ENCODE measurements around the gene C15orf39. TPM values are rescaled to one million over a fixed set of nuclear protein-coding genes. Genes with fewer than 3 reads are reported as not detected.

Gene C15orf39
- total RNA-seq, 2 experiments from 2014 or later = 47.0 to 48.6 TPM

DNA sequence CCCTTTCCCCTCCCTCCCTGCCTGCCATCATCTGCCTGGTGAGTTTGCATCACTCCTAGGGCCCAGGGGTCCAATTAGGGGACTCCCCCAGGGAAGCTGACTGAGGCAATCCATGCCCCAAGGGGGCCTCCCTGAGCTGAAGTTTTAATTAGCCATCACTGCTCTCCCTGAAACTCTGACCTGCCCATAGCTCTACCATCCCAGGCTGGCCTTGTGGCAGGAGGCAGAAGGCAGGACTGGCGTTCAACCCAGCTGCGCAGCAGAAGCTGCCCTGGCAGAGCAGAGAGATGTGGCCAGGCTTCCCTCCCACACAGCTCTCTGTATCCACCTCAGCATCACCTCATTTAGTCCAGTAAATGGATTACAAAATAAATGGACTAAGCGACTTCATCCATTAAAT, 7.7 kb upstream of the C15orf39 start:
- no peaks in the 10 kb centered on the region for H3K36me3 Mint-ChIP-seq (ENCODE audit: low read depth)
- H3K9me3 Mint-ChIP-seq = no peaks in the 10 kb centered on the region
- ChIA-PET POLR2A (no interaction called here), CTCF (interaction anchor here (0.6 to 3.3 kb wide), 5 partner anchors 8 to 164 kb away, joined by 3 to 12 read pairs (median 3); partner anchors contain the start of gene C15orf39)
- H3K4me3 Mint-ChIP-seq = no peak overlapping the region
- DNase-seq = no peak
- H3K27ac Mint-ChIP-seq = no peak overlapping the region
- H3K27me3 Mint-ChIP-seq = peaks cover 10% of the 10 kb centered on the region
- H3K4me1 Mint-ChIP-seq = peaks cover 17% of the 10 kb centered on the region

DNA sequence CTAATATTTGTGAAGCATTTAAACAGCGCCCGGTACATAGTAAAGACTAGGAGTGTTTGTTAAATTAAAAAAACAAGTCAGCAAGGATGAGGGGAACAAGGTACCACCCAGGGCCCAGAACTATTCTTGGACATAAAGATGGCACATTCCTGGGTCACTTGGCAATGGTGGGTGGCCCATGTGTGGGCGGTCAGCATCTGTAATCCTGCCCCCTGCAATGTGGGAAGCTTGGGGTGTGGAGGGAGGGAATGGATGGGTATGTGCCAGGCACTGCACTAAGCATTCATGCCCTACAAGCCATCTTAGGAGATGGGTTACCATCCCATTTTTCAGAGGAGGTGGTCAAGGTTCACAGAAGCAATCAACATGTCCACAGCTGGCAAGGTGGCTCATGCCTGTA, 7.3 kb upstream of the C15orf39 start:
- no peaks in the 10 kb centered on the region for H3K9me3 Mint-ChIP-seq
- H3K4me3 Mint-ChIP-seq = no peak overlapping the region
- H3K27ac Mint-ChIP-seq = no peak overlapping the region
- H3K27me3 Mint-ChIP-seq = peaks cover 8% of the 10 kb centered on the region
- DNase-seq = no peak
- no peaks in the 10 kb centered on the region for H3K36me3 Mint-ChIP-seq (ENCODE audit: low read depth)
- ChIA-PET CTCF (interaction anchor here (0.6 to 1.6 kb wide), 5 partner anchors 9 to 165 kb away, joined by 3 to 5 read pairs (median 3); no protein-coding TSS in a partner anchor), POLR2A (no interaction called here)
- peaks cover 21% of the 10 kb centered on the region for H3K4me1 Mint-ChIP-seq

DNA sequence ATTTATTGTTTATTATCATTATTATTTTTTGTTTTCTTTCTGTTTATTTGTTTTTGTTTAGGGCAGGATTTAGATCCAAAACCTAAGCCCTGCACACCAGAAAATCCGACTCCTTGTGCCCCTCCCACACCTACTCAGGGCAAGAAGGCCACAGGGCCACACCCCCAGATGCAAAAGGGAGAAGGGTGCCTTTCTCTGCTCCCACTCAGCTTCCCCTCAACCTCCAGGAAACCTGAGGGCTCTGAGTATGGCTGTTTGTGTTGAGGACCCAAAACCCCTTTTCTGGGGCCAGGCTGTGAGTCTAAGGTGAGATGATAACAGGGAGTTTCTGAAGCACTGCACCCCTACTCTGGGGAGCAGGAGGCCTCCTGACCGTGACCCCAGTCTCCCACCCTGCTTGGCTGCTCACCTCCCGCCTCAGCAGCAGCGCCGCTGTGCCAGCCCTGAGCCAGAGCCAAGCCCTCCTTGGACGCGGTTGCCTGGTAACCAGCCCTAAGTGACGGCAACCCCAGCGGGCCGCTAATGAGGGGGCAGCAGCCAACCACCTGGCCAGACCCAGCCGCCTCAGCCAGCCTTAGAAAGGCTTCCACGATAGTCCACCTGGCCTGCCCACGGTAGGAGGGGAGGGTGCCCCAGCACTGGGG, 6.4 kb upstream of the C15orf39 start:
- peaks cover 29% of the 10 kb centered on the region for H3K4me1 Mint-ChIP-seq
- CTCF ChIA-PET = interaction anchor here (0.6 to 1.6 kb wide), 6 partner anchors 9 to 172 kb away, joined by 3 to 5 read pairs (median 4); partner anchors contain the start of gene PPCDC

DNA sequence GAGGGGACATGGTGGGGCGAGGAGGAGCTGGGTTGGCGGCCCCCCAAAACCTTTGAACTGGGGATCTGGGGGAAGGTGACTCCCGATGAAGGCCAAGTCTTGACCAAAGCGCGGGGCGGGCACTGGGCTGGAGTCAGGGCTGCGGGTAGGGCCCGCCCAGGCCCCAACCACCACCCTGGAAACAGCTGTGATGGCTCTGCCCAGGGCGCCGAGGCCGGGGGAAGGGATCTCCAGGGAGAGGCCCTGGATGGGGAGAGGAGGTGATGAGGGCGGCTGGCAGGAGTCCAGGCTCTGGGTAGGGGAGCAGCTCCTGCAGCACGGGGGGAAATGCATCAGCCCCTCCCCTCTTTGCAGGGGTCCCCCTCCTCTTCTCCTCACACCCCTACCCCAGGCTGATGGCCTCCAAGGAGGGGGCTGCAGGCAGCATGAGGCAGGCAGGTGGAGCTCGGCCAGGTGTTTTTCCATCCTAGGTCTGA, 5.9 kb upstream of the C15orf39 start:
- no peak overlapping the region for H3K27ac Mint-ChIP-seq
- H3K27me3 Mint-ChIP-seq = peaks cover 6% of the 10 kb centered on the region
- POLR2A ChIA-PET = no interaction called here
- H3K36me3 Mint-ChIP-seq (ENCODE audit: low read depth) = no peaks in the 10 kb centered on the region
- no peak for DNase-seq
- CTCF ChIA-PET = interaction anchor here (0.6 to 1.0 kb wide), 5 partner anchors 9 to 275 kb away, joined by 3 to 6 read pairs (median 4); no protein-coding TSS in a partner anchor
- no peaks in the 10 kb centered on the region for H3K9me3 Mint-ChIP-seq
- no peak overlapping the region for H3K4me3 Mint-ChIP-seq
- peaks cover 35% of the 10 kb centered on the region for H3K4me1 Mint-ChIP-seq

More for the DNA sequence above, 6.4 kb upstream of the C15orf39 start:
- no peak overlapping the region for H3K4me3 Mint-ChIP-seq
- POLR2A ChIA-PET = no interaction called here
- H3K27me3 Mint-ChIP-seq = peaks cover 6% of the 10 kb centered on the region
- H3K27ac Mint-ChIP-seq = no peak overlapping the region
- no peak for DNase-seq
- H3K36me3 Mint-ChIP-seq (ENCODE audit: low read depth) = no peaks in the 10 kb centered on the region
- H3K9me3 Mint-ChIP-seq = no peaks in the 10 kb centered on the region

DNA sequence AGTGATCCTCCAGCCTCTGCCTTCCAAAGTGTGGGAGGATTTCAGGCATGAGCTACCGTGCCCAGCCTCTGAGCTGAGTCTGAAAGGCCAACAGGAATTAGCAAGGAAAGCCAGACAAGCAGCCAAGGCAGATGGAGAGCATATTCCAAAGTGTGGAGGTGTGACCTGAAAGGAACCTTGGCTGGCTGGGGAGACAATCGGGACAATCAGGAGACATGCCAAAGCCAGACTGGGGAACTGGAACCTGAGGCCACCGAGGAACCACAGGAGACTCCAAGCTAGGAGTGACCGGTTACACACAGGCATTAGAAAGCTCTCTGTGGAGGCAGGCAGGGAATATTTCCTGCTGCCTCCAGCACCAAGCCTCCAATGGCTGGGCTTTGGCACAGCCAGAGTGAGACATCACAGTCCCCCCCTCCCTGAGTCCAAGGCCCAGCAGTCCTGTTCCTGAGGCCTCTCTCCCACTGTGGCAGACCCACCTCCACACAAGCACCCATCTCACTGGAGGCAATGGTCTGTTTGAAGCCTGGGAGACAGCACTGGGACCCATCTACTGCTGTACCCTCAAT, 4.5 kb upstream of the C15orf39 start:
- POLR2A ChIA-PET = interaction anchor here (0.8 kb wide), 1 partner anchor 163 kb away, joined by 3 read pairs; no protein-coding TSS in a partner anchor
- CTCF ChIA-PET = interaction anchor here (0.7 to 1.0 kb wide), 4 partner anchors 9 to 444 kb away, joined by 3 to 5 read pairs (median 4); no protein-coding TSS in a partner anchor
- H3K9me3 Mint-ChIP-seq = no peaks in the 10 kb centered on the region

DNA sequence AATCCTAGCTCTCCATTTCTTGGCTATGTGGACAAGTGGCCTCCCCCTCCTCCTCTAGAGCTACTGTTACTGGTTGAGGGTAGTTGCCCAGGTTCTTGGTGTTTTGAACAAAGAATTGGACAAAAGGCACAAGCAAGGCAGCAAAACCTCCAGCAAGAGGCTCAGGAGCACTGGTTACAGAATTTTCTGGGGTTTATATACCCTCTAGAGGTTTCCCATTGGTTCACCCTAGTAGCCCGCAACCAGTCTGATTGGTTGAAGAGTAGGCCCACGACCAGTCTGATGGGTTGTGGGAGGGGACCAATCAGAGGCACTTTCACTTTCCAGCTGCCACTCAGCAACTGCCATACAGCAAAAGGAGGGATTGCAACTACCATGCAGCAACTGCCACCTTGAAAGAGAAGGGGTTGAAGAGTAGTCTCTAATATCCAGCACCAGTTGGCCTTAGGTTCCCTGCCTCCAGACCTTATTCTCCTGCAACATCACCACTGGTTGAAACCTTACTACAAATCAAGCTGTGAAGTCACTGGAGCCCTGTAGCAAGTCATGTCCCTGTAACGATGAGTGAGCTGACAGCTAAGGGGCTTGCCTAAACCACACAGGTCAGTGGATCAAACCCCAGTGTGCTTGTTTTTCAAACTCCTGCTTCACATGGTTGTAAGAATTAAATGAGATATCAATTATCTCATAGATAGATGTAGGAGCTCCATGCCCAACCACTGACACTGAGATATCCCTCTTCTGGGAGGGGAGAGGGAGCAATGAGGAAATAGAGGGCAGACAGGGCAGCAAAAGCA, 2.9 kb upstream of the C15orf39 start:
- ChIA-PET POLR2A (no interaction called here), CTCF (interaction anchor here (0.6 to 2.5 kb wide), 10 partner anchors 10 to 204 kb away, joined by 3 to 8 read pairs (median 4); partner anchors contain the start of gene SCAMP5)
- Mint-ChIP-seq H3K9me3 (no peaks in the 10 kb centered on the region), H3K36me3 (ENCODE audit: low read depth) (peaks cover 4% of the 10 kb centered on the region), H3K27me3 (peaks cover 2% of the 10 kb centered on the region), H3K4me1 (peaks cover 48% of the 10 kb centered on the region), H3K27ac (peak overlapping the region; percentile 79), H3K4me3 (peak overlapping the region; percentile 58)
- peak; percentile 80 for DNase-seq

More for the DNA sequence above, 4.5 kb upstream of the C15orf39 start:
- no peak overlapping the region for H3K27ac Mint-ChIP-seq
- H3K4me1 Mint-ChIP-seq = peaks cover 41% of the 10 kb centered on the region
- DNase-seq = no peak
- peaks cover 6% of the 10 kb centered on the region for H3K27me3 Mint-ChIP-seq
- no peaks in the 10 kb centered on the region for H3K36me3 Mint-ChIP-seq (ENCODE audit: low read depth)
- H3K4me3 Mint-ChIP-seq = no peak overlapping the region

DNA sequence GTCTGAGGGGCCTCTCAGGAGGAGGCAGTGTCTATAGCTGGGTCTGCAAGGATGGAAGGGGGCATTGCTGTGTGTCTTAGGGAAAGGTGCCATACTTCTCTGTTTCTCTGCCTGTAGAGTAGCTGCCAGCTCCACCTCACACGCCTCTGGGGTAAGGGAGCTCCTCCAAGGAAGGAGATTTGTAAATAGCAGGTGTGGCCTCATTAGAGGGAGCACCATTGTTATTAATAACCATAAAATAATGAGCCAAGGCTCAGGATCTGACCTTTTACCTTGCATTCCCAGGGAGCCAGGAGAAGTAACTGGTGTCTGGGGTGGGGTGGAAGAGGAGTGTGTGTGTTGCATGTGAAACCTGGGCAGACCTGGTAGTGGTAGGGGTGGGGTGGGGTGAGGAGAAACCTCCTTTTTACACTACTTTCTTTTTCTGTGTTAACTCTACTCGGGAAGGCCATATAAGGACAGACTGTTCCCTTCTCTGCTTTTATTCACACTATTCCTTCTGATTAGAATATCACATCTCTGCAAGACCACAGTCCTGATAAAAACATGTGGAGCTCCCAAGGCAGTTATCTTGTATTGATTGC, 2.2 kb upstream of the C15orf39 start:
- peak; percentile 21 for DNase-seq
- ChIA-PET POLR2A (no interaction called here), CTCF (interaction anchor here (0.6 to 2.5 kb wide), 11 partner anchors 9 to 204 kb away, joined by 3 to 8 read pairs (median 4); partner anchors contain the start of gene SCAMP5)
- H3K27ac Mint-ChIP-seq = peak overlapping the region; percentile 79
- no peaks in the 10 kb centered on the region for H3K9me3 Mint-ChIP-seq
- peak overlapping the region; percentile 58 for H3K4me3 Mint-ChIP-seq
- peaks cover 2% of the 10 kb centered on the region for H3K27me3 Mint-ChIP-seq
- H3K4me1 Mint-ChIP-seq = peaks cover 55% of the 10 kb centered on the region
- H3K36me3 Mint-ChIP-seq (ENCODE audit: low read depth) = peaks cover 6% of the 10 kb centered on the region

DNA sequence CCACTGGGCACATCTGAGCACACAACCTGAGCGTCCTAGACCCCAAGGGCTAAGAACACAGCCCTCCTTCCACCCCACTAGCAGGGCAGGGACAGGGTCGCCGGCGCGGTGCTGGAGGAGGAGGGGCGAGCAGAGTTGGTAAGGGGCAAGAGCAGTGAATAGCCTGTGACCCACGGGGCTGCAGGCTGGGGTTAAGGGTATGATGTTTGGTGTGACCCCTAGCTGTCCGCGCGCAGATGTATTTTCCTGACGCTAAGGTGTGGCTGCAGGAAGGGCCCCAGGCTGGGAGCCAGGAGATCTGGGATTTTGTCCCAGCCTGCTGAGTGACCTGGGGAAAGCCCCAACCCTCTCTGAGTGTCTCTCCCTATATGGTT, 1.3 kb upstream of the C15orf39 start:
- ChIA-PET CTCF (interaction anchor here (0.6 to 2.5 kb wide), 6 partner anchors 97 to 177 kb away, joined by 3 to 11 read pairs (median 5); partner anchors contain the start of gene PPCDC), POLR2A (no interaction called here)
- Mint-ChIP-seq H3K27me3 (no peaks in the 10 kb centered on the region), H3K4me3 (peak overlapping the region; percentile 87), H3K4me1 (peaks cover 65% of the 10 kb centered on the region), H3K36me3 (ENCODE audit: low read depth) (peaks cover 8% of the 10 kb centered on the region), H3K27ac (peak overlapping the region; percentile 79), H3K9me3 (no peaks in the 10 kb centered on the region)
- no peak for DNase-seq

DNA sequence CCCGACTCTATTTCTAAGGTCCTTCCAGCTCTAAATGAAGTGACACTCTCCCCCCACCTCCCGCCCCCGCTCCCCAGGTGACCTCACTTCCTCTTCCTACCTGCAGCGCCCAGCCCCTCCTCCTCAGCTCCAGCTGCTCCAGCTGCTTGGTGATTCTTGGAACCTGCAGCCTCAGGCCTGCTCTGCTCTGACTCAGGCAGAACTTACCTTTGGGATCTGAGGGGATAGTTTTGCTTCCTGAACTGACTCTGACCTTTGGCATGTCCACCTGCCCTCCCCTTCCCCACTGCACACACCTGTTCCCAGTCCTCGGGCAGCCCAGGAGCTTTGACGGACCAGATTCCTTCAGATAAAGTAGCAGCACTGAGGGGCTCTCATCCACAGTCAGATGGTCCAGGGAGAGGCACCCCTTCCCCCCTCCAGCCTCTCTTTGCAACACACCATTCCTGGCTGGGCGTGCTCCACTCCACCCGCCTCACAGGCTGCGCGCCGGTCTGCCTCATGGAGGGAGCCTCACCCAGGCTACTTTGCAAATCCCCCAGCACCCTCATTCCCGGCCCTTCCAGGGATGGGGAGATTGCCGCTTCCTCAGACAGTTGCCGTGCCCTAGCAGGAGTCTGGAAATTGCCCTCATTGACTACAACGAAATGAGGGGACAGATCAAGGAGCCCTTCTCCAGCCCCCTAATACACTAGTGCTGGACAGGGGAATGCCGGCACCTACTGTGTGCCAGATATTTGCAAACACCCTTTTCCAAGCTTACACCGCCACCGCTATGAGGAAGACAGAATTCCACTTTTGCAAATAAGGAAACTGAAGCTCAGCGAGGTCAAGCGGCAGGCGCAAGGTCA, 692 bp upstream of the C15orf39 start:
- peaks cover 8% of the 10 kb centered on the region for H3K36me3 Mint-ChIP-seq (ENCODE audit: low read depth)
- DNase-seq = peak; percentile 50
- H3K27me3 Mint-ChIP-seq = no peaks in the 10 kb centered on the region
- H3K9me3 Mint-ChIP-seq = no peaks in the 10 kb centered on the region
- H3K27ac Mint-ChIP-seq = peak overlapping the region; percentile 87
- H3K4me3 Mint-ChIP-seq = peak overlapping the region; percentile 87
- H3K4me1 Mint-ChIP-seq = peaks cover 67% of the 10 kb centered on the region
- ChIA-PET POLR2A (interaction anchor here (0.6 to 1.2 kb wide), 2 partner anchors 158 to 170 kb away, joined by 3 to 7 read pairs; no protein-coding TSS in a partner anchor), CTCF (interaction anchor here (0.6 to 2.5 kb wide), 38 partner anchors 9 to 621 kb away, joined by 3 to 32 read pairs (median 4); partner anchors contain the start of gene PPCDC)

DNA sequence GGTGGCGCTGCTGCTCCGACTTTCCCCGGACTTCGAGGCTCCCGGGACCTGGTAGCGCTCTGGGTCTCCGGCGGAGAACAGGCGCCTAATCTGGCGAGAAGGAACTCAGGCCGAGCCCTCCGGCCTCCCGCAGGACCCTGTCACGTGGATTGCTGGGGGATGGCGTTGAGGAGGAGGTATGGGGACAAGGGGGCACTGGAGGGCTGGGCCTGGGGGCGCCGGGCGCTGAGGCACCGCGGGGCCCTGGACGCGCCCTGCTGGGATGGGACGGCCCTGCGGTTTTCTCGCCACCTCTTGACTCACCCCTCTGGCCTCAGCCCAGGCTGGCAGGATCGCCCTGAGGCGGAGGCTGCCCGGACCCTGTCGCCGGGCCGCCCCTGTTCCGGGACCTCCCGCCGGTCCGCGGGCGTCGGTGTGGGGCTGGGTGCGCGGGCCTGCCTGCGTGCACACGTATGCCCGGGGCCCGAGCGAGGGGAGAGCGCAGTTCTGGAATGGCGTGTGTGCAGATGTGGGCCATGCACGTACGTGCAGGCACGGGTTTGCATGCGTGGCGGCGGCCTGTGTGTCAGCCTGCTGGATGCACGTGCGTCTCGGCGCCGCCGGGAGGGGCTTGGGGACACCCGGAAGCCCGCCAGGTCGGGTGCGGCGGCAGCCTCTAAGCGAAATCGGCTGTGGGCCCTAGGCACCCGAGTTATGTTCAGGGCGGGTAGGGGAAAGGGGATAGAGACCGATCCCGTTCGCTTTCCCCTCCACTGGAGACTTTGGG, 752 bp downstream of the C15orf39 start:
- Mint-ChIP-seq H3K4me3 (peak overlapping the region; percentile 92), H3K36me3 (ENCODE audit: low read depth) (peaks cover 13% of the 10 kb centered on the region), H3K9me3 (no peaks in the 10 kb centered on the region), H3K27ac (peak overlapping the region; percentile 93), H3K4me1 (peaks cover 63% of the 10 kb centered on the region), H3K27me3 (no peaks in the 10 kb centered on the region)
- ChIA-PET POLR2A (interaction anchor here (1.2 kb wide), 1 partner anchor 159 kb away, joined by 7 read pairs; no protein-coding TSS in a partner anchor), CTCF (interaction anchor here (0.8 to 2.4 kb wide), 27 partner anchors 8 to 247 kb away, joined by 3 to 34 read pairs (median 4); partner anchors contain the start of gene PPCDC)
- peak; percentile 90 for DNase-seq

All from activated CD4-positive, alpha-beta T cell treated with anti-CD3 and anti-CD28 coated beads, Interleukin-2, amount 10 ng/mL, durations not matched to agents 7 days and 5 days (primary cell).